GM12878 (cell line): Measurements from ENCODE around the gene KYAT1. TPM values are rescaled to one million over a fixed set of nuclear protein-coding genes. Genes with fewer than 3 reads are reported as not detected.

Experiments used
- CREM ChIP-seq: IDR thresholded peaks from 2 replicates; pipeline ENCODE4 v1.6.1; 2014; ENCODE audit warnings: antibody characterized with exemption, low read depth
- DPF2 ChIP-seq: fragments of 450-650 bp; IDR thresholded peaks from 2 replicates; pipeline ENCODE4 v1.6.1; 2017; ENCODE audit warnings: mild to moderate bottlenecking
- GATAD2B ChIP-seq: fragments of 450-650 bp; conservative IDR thresholded peaks from 2 replicates; pipeline ENCODE4 v1.6.1; 2017; ENCODE audit warnings: low read depth, mild to moderate bottlenecking, moderate library complexity
- LARP7 ChIP-seq: fragments of 450-650 bp; IDR thresholded peaks from 2 replicates; pipeline ENCODE4 v1.6.1; 2017; ENCODE audit warnings: mild to moderate bottlenecking
- MEF2A ChIP-seq: IDR thresholded peaks from 2 replicates; pipeline ENCODE4 v1.6.1; 2011; ENCODE audit warnings: low read depth, mild to moderate bottlenecking, low read length, moderate library complexity; ENCODE audit not compliant: insufficient read depth
- MYB ChIP-seq: fragments of 150-350 bp; IDR thresholded peaks from 2 replicates; pipeline ENCODE4 v1.6.1; 2014; ENCODE audit warnings: mild to moderate bottlenecking, low read depth, low read length, borderline replicate concordance
- NBN ChIP-seq: fragments of 450-650 bp; IDR thresholded peaks from 2 replicates; pipeline ENCODE4 v1.6.1; 2016
- NRF1 ChIP-seq: conservative IDR thresholded peaks from 2 replicates; pipeline ENCODE4 v1.6.1; 2011; ENCODE audit warnings: mild to moderate bottlenecking, low read depth, low read length, improper control_type of control experiment
- PAX8 ChIP-seq: fragments of 450-650 bp; IDR thresholded peaks from 2 replicates; pipeline ENCODE4 v1.6.1; 2017; ENCODE audit warnings: mild to moderate bottlenecking, moderate library complexity
- RELA ChIP-seq: fragments of 450-650 bp; IDR thresholded peaks from 2 replicates; pipeline ENCODE4 v1.8.0; 2014; ENCODE audit warnings: borderline replicate concordance; ENCODE audit not compliant: partially characterized antibody
- RUNX3 ChIP-seq: IDR thresholded peaks from 2 replicates; pipeline ENCODE4 v1.6.1; 2012; ENCODE audit warnings: low read length, inconsistent platforms
- TARDBP ChIP-seq: IDR thresholded peaks from 2 replicates; pipeline ENCODE4 v1.6.1; 2016; ENCODE audit warnings: borderline replicate concordance
- WRNIP1 ChIP-seq: IDR thresholded peaks from 2 replicates; pipeline ENCODE4 v1.6.1; 2011; ENCODE audit warnings: low read depth, low read length, improper control_type of control experiment, borderline replicate concordance
- polyA plus RNA-seq, 11 experiments: library from polyadenylated mRNA; depleted of rRNA in 4 of 11; unstranded in 6 of 11; stranded (reverse) in 5 of 11; fragments of >200 nt; fragmentation: Nextera tagmentation in 4 of 11; fragmentation: Illumina TruSeq in 1 of 11; extraction: Ambion mirVana in 4 of 11; extraction: Trizol in 1 of 11; gene quantifications; 1 replicate in 1 of 11; 2 replicates in 10 of 11; pipeline versions ENCODE4 v1.2.1 to v1.2.3, GENCODE V29; 2011 to 2016; ENCODE audit warnings: inconsistent platforms in 2 of 11, missing spikeins in 2 of 11, low read depth in 1 of 11
- total RNA-seq, 4 experiments: library from RNA; depleted of rRNA in 3 of 4; stranded (reverse); fragments of >200 nt in 3 of 4; fragmentation: Illumina TruSeq in 1 of 4; extraction: Trizol in 1 of 4; gene quantifications; 2 replicates each; pipeline versions ENCODE4 v1.2.1 to v1.2.3, GENCODE V29; 2013 to 2021
- TF ChIP-seq, protein P1 (sequence below): fragments of 450-650 bp; conservative IDR thresholded peaks from 2 replicates; pipeline ENCODE4 v1.6.1; 2017; ENCODE audit warnings: mild to moderate bottlenecking, moderate library complexity
- TF ChIP-seq, protein P2 (sequence below): IDR thresholded peaks from 2 replicates; pipeline ENCODE4 v1.6.1; 2012; ENCODE audit warnings: low read depth, low read length, improper control_type of control experiment
- TF ChIP-seq, protein P3 (sequence below): fragments of 450-650 bp; IDR thresholded peaks from 2 replicates; pipeline ENCODE4 v1.6.1; 2016; ENCODE audit warnings: mild to moderate bottlenecking, moderate library complexity, borderline replicate concordance
- TF ChIP-seq, protein P4 (sequence below): IDR thresholded peaks from 2 replicates; pipeline ENCODE4 v1.6.1; 2012; ENCODE audit warnings: improper control_type of control experiment, low read depth, low read length; ENCODE audit not compliant: insufficient replicate concordance

Gene KYAT1
- total and polyA plus RNA-seq, 10 of the 15 experiments (the other 5 are each of a cell fraction or from before 2014, with no cell fraction given), result 5.8 to 15.7 (median 11.4) TPM

DNA sequence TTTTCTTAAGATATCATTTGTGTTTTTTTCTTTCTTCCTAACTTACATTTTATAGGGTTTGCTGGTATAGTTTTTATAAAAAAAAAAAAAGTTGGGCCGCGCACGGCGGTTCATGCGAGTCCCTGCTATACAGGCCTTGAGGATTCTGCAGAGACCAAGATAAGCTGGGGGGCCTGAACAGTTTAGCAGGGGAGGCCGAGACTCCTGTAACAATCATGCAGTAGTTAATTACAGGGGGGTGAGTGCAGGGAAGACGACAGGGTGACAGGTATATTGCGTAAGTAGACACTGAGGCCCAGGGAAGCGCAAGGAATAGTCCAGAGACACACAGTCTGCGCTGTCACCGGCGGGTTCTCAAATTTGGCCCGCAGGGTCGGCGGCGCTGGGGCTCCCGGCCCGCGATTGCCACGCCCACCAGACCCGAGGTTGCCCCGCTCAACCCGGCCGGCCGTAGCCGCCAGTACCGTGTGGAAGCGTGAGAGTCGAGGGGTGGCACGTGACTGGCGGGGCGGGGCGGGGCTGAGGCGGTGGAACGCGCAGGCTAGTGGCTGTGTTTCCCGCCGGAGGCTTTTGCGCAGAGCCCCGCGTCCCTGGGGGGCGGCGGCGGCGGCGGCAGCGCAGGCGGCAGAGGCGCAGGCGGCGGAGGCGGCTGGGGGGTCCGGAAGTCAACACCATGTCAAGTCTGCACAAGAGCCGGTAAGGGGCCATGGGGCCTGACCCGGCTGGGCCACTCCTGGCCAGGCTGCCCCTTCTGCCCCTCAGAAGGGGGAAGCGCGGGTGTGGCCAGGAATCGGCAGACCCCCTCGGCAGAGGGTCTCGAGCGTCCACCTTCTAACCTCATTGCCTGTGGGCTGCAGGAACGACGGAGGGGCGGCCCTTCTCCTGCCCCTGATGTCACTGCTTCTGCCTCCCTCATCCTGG lies 94.8 kb downstream of the KYAT1 start, which contains the start of gene TBC1D13 (continued):
- TF ChIP-seq, protein P1, sequence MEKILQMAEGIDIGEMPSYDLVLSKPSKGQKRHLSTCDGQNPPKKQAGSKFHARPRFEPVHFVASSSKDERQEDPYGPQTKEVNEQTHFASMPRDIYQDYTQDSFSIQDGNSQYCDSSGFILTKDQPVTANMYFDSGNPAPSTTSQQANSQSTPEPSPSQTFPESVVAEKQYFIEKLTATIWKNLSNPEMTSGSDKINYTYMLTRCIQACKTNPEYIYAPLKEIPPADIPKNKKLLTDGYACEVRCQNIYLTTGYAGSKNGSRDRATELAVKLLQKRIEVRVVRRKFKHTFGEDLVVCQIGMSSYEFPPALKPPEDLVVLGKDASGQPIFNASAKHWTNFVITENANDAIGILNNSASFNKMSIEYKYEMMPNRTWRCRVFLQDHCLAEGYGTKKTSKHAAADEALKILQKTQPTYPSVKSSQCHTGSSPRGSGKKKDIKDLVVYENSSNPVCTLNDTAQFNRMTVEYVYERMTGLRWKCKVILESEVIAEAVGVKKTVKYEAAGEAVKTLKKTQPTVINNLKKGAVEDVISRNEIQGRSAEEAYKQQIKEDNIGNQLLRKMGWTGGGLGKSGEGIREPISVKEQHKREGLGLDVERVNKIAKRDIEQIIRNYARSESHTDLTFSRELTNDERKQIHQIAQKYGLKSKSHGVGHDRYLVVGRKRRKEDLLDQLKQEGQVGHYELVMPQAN, result peak; percentile 82
- TF ChIP-seq NBN (peak; percentile 60; the same call in 1 of the 2 replicates), MEF2A (0 out of 2 replicates have a peak, but pooled peaks have one; percentile 61), NRF1 (0 out of 2 replicates have a peak, but pooled peaks have one; percentile 17), MYB (0 out of 2 replicates have a peak, but pooled peaks have one; percentile 40), PAX8 (no peak), TARDBP (peak; percentile 51; the same call in 1 of the 2 replicates), RELA (peak; percentile 77), WRNIP1 (no peak), LARP7 (peak; percentile 73), GATAD2B (peak; percentile 83; the same call in 1 of the 2 replicates), RUNX3 (no peak; the same call in 1 of the 2 replicates), DPF2 (peak; percentile 74; the same call in 1 of the 2 replicates), CREM (peak; percentile 59)
- TF ChIP-seq, protein P2, sequence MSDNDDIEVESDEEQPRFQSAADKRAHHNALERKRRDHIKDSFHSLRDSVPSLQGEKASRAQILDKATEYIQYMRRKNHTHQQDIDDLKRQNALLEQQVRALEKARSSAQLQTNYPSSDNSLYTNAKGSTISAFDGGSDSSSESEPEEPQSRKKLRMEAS, result peak; percentile 87
- TF ChIP-seq, protein P3, sequence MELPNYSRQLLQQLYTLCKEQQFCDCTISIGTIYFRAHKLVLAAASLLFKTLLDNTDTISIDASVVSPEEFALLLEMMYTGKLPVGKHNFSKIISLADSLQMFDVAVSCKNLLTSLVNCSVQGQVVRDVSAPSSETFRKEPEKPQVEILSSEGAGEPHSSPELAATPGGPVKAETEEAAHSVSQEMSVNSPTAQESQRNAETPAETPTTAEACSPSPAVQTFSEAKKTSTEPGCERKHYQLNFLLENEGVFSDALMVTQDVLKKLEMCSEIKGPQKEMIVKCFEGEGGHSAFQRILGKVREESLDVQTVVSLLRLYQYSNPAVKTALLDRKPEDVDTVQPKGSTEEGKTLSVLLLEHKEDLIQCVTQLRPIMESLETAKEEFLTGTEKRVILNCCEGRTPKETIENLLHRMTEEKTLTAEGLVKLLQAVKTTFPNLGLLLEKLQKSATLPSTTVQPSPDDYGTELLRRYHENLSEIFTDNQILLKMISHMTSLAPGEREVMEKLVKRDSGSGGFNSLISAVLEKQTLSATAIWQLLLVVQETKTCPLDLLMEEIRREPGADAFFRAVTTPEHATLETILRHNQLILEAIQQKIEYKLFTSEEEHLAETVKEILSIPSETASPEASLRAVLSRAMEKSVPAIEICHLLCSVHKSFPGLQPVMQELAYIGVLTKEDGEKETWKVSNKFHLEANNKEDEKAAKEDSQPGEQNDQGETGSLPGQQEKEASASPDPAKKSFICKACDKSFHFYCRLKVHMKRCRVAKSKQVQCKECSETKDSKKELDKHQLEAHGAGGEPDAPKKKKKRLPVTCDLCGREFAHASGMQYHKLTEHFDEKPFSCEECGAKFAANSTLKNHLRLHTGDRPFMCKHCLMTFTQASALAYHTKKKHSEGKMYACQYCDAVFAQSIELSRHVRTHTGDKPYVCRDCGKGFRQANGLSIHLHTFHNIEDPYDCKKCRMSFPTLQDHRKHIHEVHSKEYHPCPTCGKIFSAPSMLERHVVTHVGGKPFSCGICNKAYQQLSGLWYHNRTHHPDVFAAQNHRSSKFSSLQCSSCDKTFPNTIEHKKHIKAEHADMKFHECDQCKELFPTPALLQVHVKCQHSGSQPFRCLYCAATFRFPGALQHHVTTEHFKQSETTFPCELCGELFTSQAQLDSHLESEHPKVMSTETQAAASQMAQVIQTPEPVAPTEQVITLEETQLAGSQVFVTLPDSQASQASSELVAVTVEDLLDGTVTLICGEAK, result peak; percentile 80
- TF ChIP-seq, protein P4, sequence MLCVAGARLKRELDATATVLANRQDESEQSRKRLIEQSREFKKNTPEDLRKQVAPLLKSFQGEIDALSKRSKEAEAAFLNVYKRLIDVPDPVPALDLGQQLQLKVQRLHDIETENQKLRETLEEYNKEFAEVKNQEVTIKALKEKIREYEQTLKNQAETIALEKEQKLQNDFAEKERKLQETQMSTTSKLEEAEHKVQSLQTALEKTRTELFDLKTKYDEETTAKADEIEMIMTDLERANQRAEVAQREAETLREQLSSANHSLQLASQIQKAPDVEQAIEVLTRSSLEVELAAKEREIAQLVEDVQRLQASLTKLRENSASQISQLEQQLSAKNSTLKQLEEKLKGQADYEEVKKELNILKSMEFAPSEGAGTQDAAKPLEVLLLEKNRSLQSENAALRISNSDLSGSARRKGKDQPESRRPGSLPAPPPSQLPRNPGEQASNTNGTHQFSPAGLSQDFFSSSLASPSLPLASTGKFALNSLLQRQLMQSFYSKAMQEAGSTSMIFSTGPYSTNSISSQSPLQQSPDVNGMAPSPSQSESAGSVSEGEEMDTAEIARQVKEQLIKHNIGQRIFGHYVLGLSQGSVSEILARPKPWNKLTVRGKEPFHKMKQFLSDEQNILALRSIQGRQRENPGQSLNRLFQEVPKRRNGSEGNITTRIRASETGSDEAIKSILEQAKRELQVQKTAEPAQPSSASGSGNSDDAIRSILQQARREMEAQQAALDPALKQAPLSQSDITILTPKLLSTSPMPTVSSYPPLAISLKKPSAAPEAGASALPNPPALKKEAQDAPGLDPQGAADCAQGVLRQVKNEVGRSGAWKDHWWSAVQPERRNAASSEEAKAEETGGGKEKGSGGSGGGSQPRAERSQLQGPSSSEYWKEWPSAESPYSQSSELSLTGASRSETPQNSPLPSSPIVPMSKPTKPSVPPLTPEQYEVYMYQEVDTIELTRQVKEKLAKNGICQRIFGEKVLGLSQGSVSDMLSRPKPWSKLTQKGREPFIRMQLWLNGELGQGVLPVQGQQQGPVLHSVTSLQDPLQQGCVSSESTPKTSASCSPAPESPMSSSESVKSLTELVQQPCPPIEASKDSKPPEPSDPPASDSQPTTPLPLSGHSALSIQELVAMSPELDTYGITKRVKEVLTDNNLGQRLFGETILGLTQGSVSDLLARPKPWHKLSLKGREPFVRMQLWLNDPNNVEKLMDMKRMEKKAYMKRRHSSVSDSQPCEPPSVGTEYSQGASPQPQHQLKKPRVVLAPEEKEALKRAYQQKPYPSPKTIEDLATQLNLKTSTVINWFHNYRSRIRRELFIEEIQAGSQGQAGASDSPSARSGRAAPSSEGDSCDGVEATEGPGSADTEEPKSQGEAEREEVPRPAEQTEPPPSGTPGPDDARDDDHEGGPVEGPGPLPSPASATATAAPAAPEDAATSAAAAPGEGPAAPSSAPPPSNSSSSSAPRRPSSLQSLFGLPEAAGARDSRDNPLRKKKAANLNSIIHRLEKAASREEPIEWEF, result no peak
